GM12801 (cell line): ENCODE results near the gene CACNB4.

Source experiments
- CTCF ChIP-seq: IDR thresholded peaks from one replicate; pipeline ENCODE4 v1.5.1; 2011; ENCODE audit warnings: control low read depth; ENCODE audit not compliant: insufficient read length; ENCODE audit errors: extremely low read depth

Gene CACNB4

GRCh38 chr2:151795646-151796240, 303.1 kb downstream of the CACNB4 start:
- TF ChIP-seq CTCF: no peak

GRCh38 chr2:151793123-151793522, 305.7 kb downstream of the CACNB4 start:
- TF ChIP-seq CTCF: no peak

GRCh38 chr2:151792589-151792988, 306.3 kb downstream of the CACNB4 start:
- TF ChIP-seq CTCF: no peak

GRCh38 chr2:151791545-151791944, 307.3 kb downstream of the CACNB4 start:
- TF ChIP-seq CTCF: no peak

GRCh38 chr2:151790689-151791088, 308.2 kb downstream of the CACNB4 start:
- no peak for TF ChIP-seq CTCF

- TF ChIP-seq CTCF: no peak
Measured at GRCh38 chr2:151789055-151789834, 309.6 kb downstream of the CACNB4 start.

GRCh38 chr2:151786483-151786882, 312.4 kb downstream of the CACNB4 start:
- no peak for TF ChIP-seq CTCF
